Measurements from ENCODE around the gene CDK12.

Gene CDK12

GRCh38 chr17:39549747-39550573, 88.7 kb downstream of the CDK12 start:
- DNase-seq (ENCODE audit: low read depth), result no peak

GRCh38 chr17:39551879-39552278, 90.6 kb downstream of the CDK12 start:
- DNase-seq (ENCODE audit: low read depth), result no peak

GRCh38 chr17:39553341-39553945, 92.2 kb downstream of the CDK12 start:
- no peak for DNase-seq (ENCODE audit: low read depth)

GRCh38 chr17:39555368-39555767, 94.1 kb downstream of the CDK12 start:
- no peak for DNase-seq (ENCODE audit: low read depth)

- no peak for DNase-seq (ENCODE audit: low read depth)
These were observed 95.1 kb downstream of the CDK12 start for GRCh38 chr17:39556423-39556822.

- no peak for DNase-seq (ENCODE audit: low read depth)
These were observed 101.1 kb downstream of the CDK12 start for GRCh38 chr17:39562395-39562794.

- no peak for DNase-seq (ENCODE audit: low read depth)
These were observed 101.7 kb downstream of the CDK12 start for GRCh38 chr17:39562976-39563375.

- DNase-seq (ENCODE audit: low read depth), result no peak
These were observed 102.2 kb downstream of the CDK12 start for GRCh38 chr17:39563476-39563875.

GRCh38 chr17:39564211-39564848, 103.0 kb downstream of the CDK12 start:
- DNase-seq (ENCODE audit: low read depth), result no peak

- DNase-seq (ENCODE audit: low read depth), result no peak
These were observed 105.0 kb downstream of the CDK12 start for GRCh38 chr17:39566094-39566850.

- no peak for DNase-seq (ENCODE audit: low read depth)
These were observed 107.4 kb downstream of the CDK12 start for GRCh38 chr17:39568702-39569101.

- no peak for DNase-seq (ENCODE audit: low read depth)
These were observed 107.8 kb downstream of the CDK12 start for GRCh38 chr17:39569126-39569525.

GRCh38 chr17:39572121-39572520, 110.8 kb downstream of the CDK12 start:
- DNase-seq (ENCODE audit: low read depth), result no peak

- peak; percentile 18 for DNase-seq (ENCODE audit: low read depth)
These were observed 112.4 kb downstream of the CDK12 start for GRCh38 chr17:39573447-39574298.

GRCh38 chr17:39576187-39576586, 114.9 kb downstream of the CDK12 start:
- DNase-seq (ENCODE audit: low read depth), result no peak

- no peak for DNase-seq (ENCODE audit: low read depth)
These were observed 117.0 kb downstream of the CDK12 start for GRCh38 chr17:39578272-39578671.

GRCh38 chr17:39579318-39580081, 118.2 kb downstream of the CDK12 start:
- no peak for DNase-seq (ENCODE audit: low read depth)

GRCh38 chr17:39580082-39580468, 118.8 kb downstream of the CDK12 start:
- no peak for DNase-seq (ENCODE audit: low read depth)

GRCh38 chr17:39581071-39581758, 119.9 kb downstream of the CDK12 start:
- no peak for DNase-seq (ENCODE audit: low read depth)

- DNase-seq (ENCODE audit: low read depth), result no peak
These were observed 120.4 kb downstream of the CDK12 start for GRCh38 chr17:39581759-39582085.
